Panc1 (cell line): ENCODE data around the gene GPX7. TPM values are rescaled to one million over a fixed set of nuclear protein-coding genes. Genes with fewer than 3 reads are reported as not detected.

ENCODE experiments used
- ATAC-seq: fragments of 200-7000 bp; cut with Tn5 transposase; 2 replicates; pipeline ENCODE4 v1.9.1; 2020; ENCODE audit warnings: mild to moderate bottlenecking, moderate library complexity
- BruUV-seq: library from RNA; stranded (reverse); fragments of 400-500 nt; replicated peaks from 2 replicates; lab custom pipeline; 2021; lab: Mats Ljungman, UMichigan
- CTCF ChIA-PET: fragments of 300-600 bp; sonication (Branson Sonifier 250); formaldehyde crosslinking; loops from one replicate; lab custom pipeline; 2022; ENCODE audit warnings: antibody characterized with exemption; lab: Charles Lee
- POLR2A ChIA-PET: fragments of 300-600 bp; sonication (Branson Sonifier 250); formaldehyde crosslinking; loops from one replicate; lab custom pipeline; 2022; ENCODE audit warnings: antibody characterized with exemption; lab: Charles Lee
- DNase-seq: peaks from one replicate; pipeline ENCODE4 v3.0.0-alpha.2; 2010; ENCODE audit warnings: low read depth, low spot score
- H3K27ac ChIP-seq: 2 replicates; pipeline ENCODE4 v1.5.1; 2011; ENCODE audit warnings: mild to moderate bottlenecking, low read length, inconsistent platforms
- H3K27me3 ChIP-seq: fragments of 200-500 bp; sonication (Bioruptor generic); 2 replicates; pipeline ENCODE4 v1.6.0; 2014; ENCODE audit warnings: low read length, inconsistent platforms; ENCODE audit not compliant: control insufficient read depth, insufficient read depth
- H3K36me3 ChIP-seq: fragments of 200-500 bp; sonication (Bioruptor generic); 2 replicates; pipeline ENCODE4 v1.5.1; 2014; ENCODE audit warnings: inconsistent platforms, mild to moderate bottlenecking, low read length, moderate library complexity; ENCODE audit not compliant: control insufficient read depth, insufficient read depth
- H3K4me1 ChIP-seq: 2 replicates; pipeline ENCODE4 v1.5.1; 2011; ENCODE audit warnings: inconsistent platforms, mild to moderate bottlenecking, low read length, moderate library complexity; ENCODE audit not compliant: control insufficient read depth, insufficient read depth
- H3K4me3 ChIP-seq, 2 experiments: 2 replicates each; pipeline ENCODE4 v1.5.1; 2011 to 2012; ENCODE audit warnings: low read depth in 2 of 2, low read length in 2 of 2, mild to moderate bottlenecking in 2 of 2, inconsistent platforms in 1 of 2, moderate library complexity in 1 of 2
- H3K9me3 ChIP-seq: fragments of 200-500 bp; sonication (Bioruptor generic); 2 replicates; pipeline ENCODE4 v1.5.1; 2014; ENCODE audit warnings: low read depth, mild to moderate bottlenecking, inconsistent platforms, low read length, moderate library complexity; ENCODE audit not compliant: control insufficient read depth, insufficient read depth
- POLR2AphosphoS5 ChIP-seq: IDR thresholded peaks from 2 replicates; pipeline ENCODE4 v1.6.1; 2012; ENCODE audit warnings: mild to moderate bottlenecking, low read depth, low read length, moderate library complexity
- SIN3A ChIP-seq: IDR thresholded peaks from 2 replicates; pipeline ENCODE4 v1.6.1; 2012; ENCODE audit warnings: low read depth, mild to moderate bottlenecking, low read length, moderate library complexity, borderline replicate concordance; ENCODE audit not compliant: insufficient read depth
- TCF7L2 ChIP-seq: IDR thresholded peaks from 2 replicates; pipeline ENCODE4 v1.6.1; 2011; ENCODE audit warnings: mild to moderate bottlenecking, low read depth, low read length, inconsistent platforms
- in situ Hi-C: cut with HindIII; loops from 2 replicates; pipeline ENCODE4 v1.10.0; 2016; ENCODE audit warnings: low sequenced_read_pairs, low pct_unique_long_range_greater_than_20kb
- intact Hi-C: fragments of 100-400 bp; cut with micrococcal nuclease; formaldehyde crosslinking; loops from one replicate; pipeline ENCODE4 v1.10.0; 2022; ENCODE audit not compliant: unreplicated experiment
- total RNA-seq: library from RNA; stranded (reverse); gene quantifications from one replicate; pipeline ENCODE4 v1.2.1, GENCODE V29; 2021; ENCODE audit not compliant: unreplicated experiment
- TF ChIP-seq, protein P1 (sequence below): fragments of 450-650 bp; IDR thresholded peaks from 2 replicates; pipeline ENCODE4 v1.5.1; 2017; ENCODE audit warnings: mild to moderate bottlenecking
- TF ChIP-seq, protein P2 (sequence below), 2 experiments: IDR thresholded peaks; 2 replicates each; pipeline ENCODE4 v1.6.1; 2011 to 2012; ENCODE audit warnings: low read depth in 2 of 2, control low read depth in 1 of 2, low read length in 1 of 2, mild to moderate bottlenecking in 1 of 2, moderate library complexity in 1 of 2; ENCODE audit not compliant: insufficient read depth in 1 of 2

The GPX7 gene
- total RNA-seq, 1 experiment from 2014 or later: 11.2 TPM

DNA sequence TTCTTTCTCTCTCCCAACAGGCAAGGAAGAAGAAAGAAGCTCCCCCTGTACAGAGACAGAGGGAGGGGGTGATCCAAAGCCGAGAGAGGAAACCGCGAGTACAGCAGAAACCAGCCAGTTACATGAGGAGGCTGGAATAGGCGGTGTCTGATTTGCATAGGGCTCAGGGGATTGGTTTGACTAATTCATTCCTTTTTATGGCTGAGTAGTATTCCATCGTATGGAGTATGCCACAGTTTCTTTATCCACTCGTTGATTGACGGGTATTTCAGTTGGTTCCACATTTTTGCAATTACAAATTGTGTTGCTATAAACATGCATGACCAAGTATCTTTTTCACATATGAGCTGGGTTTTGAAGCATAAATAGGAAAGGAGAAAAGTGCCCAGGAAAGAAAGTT is 3.4 kb upstream of the GPX7 start:
- Histone ChIP-seq H3K27ac (no peak overlapping the region), H3K4me1 (peaks cover 9% of the 10 kb centered on the region; the same call in 1 of the 2 replicates), H3K36me3 (no peaks in the 10 kb centered on the region), H3K4me3 (no peak overlapping the region), H3K9me3 (no peaks in the 10 kb centered on the region), H3K27me3 (no peaks in the 10 kb centered on the region)
- in situ Hi-C loops: no loop called here
- no TSS peak for BruUV-seq
- TF ChIP-seq, protein P1, sequence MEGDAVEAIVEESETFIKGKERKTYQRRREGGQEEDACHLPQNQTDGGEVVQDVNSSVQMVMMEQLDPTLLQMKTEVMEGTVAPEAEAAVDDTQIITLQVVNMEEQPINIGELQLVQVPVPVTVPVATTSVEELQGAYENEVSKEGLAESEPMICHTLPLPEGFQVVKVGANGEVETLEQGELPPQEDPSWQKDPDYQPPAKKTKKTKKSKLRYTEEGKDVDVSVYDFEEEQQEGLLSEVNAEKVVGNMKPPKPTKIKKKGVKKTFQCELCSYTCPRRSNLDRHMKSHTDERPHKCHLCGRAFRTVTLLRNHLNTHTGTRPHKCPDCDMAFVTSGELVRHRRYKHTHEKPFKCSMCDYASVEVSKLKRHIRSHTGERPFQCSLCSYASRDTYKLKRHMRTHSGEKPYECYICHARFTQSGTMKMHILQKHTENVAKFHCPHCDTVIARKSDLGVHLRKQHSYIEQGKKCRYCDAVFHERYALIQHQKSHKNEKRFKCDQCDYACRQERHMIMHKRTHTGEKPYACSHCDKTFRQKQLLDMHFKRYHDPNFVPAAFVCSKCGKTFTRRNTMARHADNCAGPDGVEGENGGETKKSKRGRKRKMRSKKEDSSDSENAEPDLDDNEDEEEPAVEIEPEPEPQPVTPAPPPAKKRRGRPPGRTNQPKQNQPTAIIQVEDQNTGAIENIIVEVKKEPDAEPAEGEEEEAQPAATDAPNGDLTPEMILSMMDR: no peak
- TF ChIP-seq POLR2AphosphoS5 (no peak), SIN3A (no peak), TCF7L2 (no peak)
- TF ChIP-seq, protein P2, sequence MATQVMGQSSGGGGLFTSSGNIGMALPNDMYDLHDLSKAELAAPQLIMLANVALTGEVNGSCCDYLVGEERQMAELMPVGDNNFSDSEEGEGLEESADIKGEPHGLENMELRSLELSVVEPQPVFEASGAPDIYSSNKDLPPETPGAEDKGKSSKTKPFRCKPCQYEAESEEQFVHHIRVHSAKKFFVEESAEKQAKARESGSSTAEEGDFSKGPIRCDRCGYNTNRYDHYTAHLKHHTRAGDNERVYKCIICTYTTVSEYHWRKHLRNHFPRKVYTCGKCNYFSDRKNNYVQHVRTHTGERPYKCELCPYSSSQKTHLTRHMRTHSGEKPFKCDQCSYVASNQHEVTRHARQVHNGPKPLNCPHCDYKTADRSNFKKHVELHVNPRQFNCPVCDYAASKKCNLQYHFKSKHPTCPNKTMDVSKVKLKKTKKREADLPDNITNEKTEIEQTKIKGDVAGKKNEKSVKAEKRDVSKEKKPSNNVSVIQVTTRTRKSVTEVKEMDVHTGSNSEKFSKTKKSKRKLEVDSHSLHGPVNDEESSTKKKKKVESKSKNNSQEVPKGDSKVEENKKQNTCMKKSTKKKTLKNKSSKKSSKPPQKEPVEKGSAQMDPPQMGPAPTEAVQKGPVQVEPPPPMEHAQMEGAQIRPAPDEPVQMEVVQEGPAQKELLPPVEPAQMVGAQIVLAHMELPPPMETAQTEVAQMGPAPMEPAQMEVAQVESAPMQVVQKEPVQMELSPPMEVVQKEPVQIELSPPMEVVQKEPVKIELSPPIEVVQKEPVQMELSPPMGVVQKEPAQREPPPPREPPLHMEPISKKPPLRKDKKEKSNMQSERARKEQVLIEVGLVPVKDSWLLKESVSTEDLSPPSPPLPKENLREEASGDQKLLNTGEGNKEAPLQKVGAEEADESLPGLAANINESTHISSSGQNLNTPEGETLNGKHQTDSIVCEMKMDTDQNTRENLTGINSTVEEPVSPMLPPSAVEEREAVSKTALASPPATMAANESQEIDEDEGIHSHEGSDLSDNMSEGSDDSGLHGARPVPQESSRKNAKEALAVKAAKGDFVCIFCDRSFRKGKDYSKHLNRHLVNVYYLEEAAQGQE (IDR thresholded peaks at IDR 0.05; ENCODE audit: insufficient read depth in 1 of 2, low read depth in 2 of 2, low read length in 1 of 2): no peak
- ATAC-seq (no peak), DNase-seq (no peak)
- intact Hi-C loops: no loop called here
- ChIA-PET CTCF (interaction anchor here (0.6 kb wide), 1 partner anchor 594 kb away, joined by 5 read pairs; no protein-coding TSS in a partner anchor), POLR2A (interaction anchor here (1.0 kb wide), 1 partner anchor 71 kb away, joined by 4 read pairs; no protein-coding TSS in a partner anchor)

DNA sequence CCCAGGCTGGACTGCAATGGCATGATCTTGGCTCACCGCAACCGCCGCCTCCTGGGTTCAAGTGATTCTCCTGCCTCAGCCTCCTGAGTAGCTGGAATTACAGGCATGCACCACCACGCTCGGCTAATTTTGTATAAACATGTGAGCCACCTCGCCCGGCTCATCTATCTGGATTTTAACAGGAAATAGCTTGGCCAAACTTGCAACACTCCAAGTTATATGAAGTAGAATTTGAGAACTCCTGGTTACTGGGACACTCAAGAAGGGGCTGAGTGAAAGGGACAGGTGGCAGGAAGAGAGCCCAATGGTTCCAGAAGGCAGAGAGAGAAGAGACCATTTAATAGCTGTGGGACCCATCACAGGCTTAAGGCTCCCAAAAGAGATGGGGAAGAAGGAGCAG is 2.9 kb upstream of the GPX7 start:
- Histone ChIP-seq H3K27ac (no peak overlapping the region), H3K4me3 (no peak overlapping the region), H3K27me3 (no peaks in the 10 kb centered on the region), H3K9me3 (no peaks in the 10 kb centered on the region), H3K36me3 (no peaks in the 10 kb centered on the region), H3K4me1 (peaks cover 9% of the 10 kb centered on the region; the same call in 1 of the 2 replicates)
- ATAC-seq (no peak), DNase-seq (no peak)
- POLR2A ChIA-PET: interaction anchor here (1.0 kb wide), 1 partner anchor 70 kb away, joined by 4 read pairs; no protein-coding TSS in a partner anchor
- CTCF ChIA-PET: no interaction called here
- BruUV-seq: no TSS peak
- in situ Hi-C loops (no loop called here), intact Hi-C loops (no loop called here)
- TF ChIP-seq POLR2AphosphoS5 (no peak), TCF7L2 (no peak), SIN3A (no peak)
- TF ChIP-seq, protein P2 (IDR thresholded peaks at IDR 0.05; ENCODE audit: insufficient read depth in 1 of 2, low read depth in 2 of 2, low read length in 1 of 2): no peak
- TF ChIP-seq, protein P1: no peak
